Neuronal stem cell (in vitro differentiated cells): Measurements from ENCODE around the gene DRD3. TPM values are rescaled to one million over a fixed set of nuclear protein-coding genes. Genes with fewer than 3 reads are reported as not detected.
A peak's percentile ranks its signal among the peaks of the same experiment; 100 is the strongest.

ENCODE experiments used
- DNase-seq: peaks from one replicate; pipeline ENCODE4 v3.0.0-alpha.2; 2013; ENCODE audit warnings: low spot score
- H2AFZ ChIP-seq: one replicate; pipeline ENCODE4 v1.6.1; 2013; ENCODE audit warnings: mild to moderate bottlenecking, low read length, inconsistent platforms
- H2AK5ac ChIP-seq: 2 replicates; pipeline ENCODE4 v1.6.1; 2013; ENCODE audit warnings: low read depth, mild to moderate bottlenecking, inconsistent platforms, low read length, moderate library complexity, mixed read lengths
- H2BK120ac ChIP-seq: 2 replicates; pipeline ENCODE4 v1.6.1; 2013; ENCODE audit warnings: low read depth, mild to moderate bottlenecking, inconsistent platforms, low read length, moderate library complexity, mixed read lengths
- H2BK12ac ChIP-seq: one replicate; pipeline ENCODE4 v1.6.1; 2013; ENCODE audit warnings: low read length, inconsistent platforms
- H2BK15ac ChIP-seq: 2 replicates; pipeline ENCODE4 v1.6.1; 2013; ENCODE audit warnings: mild to moderate bottlenecking, low read length, inconsistent platforms, mixed read lengths
- H2BK5ac ChIP-seq: one replicate; pipeline ENCODE4 v1.6.1; 2013; ENCODE audit warnings: inconsistent platforms, mild to moderate bottlenecking, low read length, moderate library complexity
- H3K14ac ChIP-seq: one replicate; pipeline ENCODE4 v1.6.1; 2013; ENCODE audit warnings: low read length, inconsistent platforms
- H3K18ac ChIP-seq: 2 replicates; pipeline ENCODE4 v1.6.1; 2013; ENCODE audit warnings: low read length, inconsistent platforms
- H3K23ac ChIP-seq: 2 replicates; pipeline ENCODE4 v1.6.1; 2013; ENCODE audit warnings: low read depth, mild to moderate bottlenecking, mixed read lengths, low read length, inconsistent platforms; ENCODE audit not compliant: poor library complexity
- H3K27ac ChIP-seq: replicated peaks from 3 replicates; pipeline ENCODE4 v1.5.1; 2013; ENCODE audit warnings: low read length, inconsistent platforms
- H3K27me3 ChIP-seq, 3 experiments: 2 replicates each; pipeline ENCODE4 v1.6.1; 2013; ENCODE audit warnings: low read length in 3 of 3, mild to moderate bottlenecking in 2 of 3, inconsistent platforms in 1 of 3, low read depth in 1 of 3, mixed read lengths in 1 of 3, moderate library complexity in 1 of 3; ENCODE audit not compliant: control insufficient read depth in 3 of 3, insufficient read depth in 3 of 3
- H3K36me3 ChIP-seq, 2 donors: replicated peaks in 1 of 2; 2 replicates each; pipeline ENCODE4 v1.6.1; 2013; ENCODE audit warnings: low read length in 2 of 2; ENCODE audit not compliant: control insufficient read depth in 2 of 2, insufficient read depth in 2 of 2
- H3K4ac ChIP-seq: 2 replicates; pipeline ENCODE4 v1.6.1; 2013; ENCODE audit warnings: inconsistent platforms, mild to moderate bottlenecking, low read length, moderate library complexity
- H3K4me1 ChIP-seq, 2 donors: 1 replicate in 1 of 2; 2 replicates in 1 of 2; pipeline ENCODE4 v1.6.1; 2013; ENCODE audit warnings: low read length in 2 of 2, low read depth in 1 of 2; ENCODE audit not compliant: control insufficient read depth in 2 of 2, insufficient read depth in 1 of 2
- H3K4me2 ChIP-seq: one replicate; pipeline ENCODE4 v1.6.1; 2013; ENCODE audit warnings: mild to moderate bottlenecking, low read length, inconsistent platforms; ENCODE audit not compliant: insufficient read depth, poor library complexity, severe bottlenecking
- H3K4me3 ChIP-seq, 2 donors: 2 replicates each; pipeline ENCODE4 v1.5.1; 2013; ENCODE audit warnings: low read length in 2 of 2, mild to moderate bottlenecking in 2 of 2, inconsistent platforms in 1 of 2, moderate library complexity in 1 of 2
- H3K79me1 ChIP-seq: one replicate; pipeline ENCODE4 v1.6.1; 2013; ENCODE audit warnings: low read depth, mild to moderate bottlenecking, inconsistent platforms, low read length, moderate library complexity
- H3K9ac ChIP-seq: one replicate; pipeline ENCODE4 v1.6.1; 2013; ENCODE audit warnings: mild to moderate bottlenecking, low read depth, low read length, inconsistent platforms; ENCODE audit not compliant: poor library complexity
- H3K9me3 ChIP-seq, 2 donors: replicated peaks in 1 of 2; 2 replicates each; pipeline versions ENCODE3 to v1.6.1; 2013; ENCODE audit warnings: low read length in 2 of 2, mild to moderate bottlenecking in 2 of 2, inconsistent platforms in 1 of 2, low read depth in 1 of 2, mixed read lengths in 1 of 2, moderate library complexity in 1 of 2; ENCODE audit not compliant: control insufficient read depth in 2 of 2, insufficient read depth in 1 of 2
- H4K8ac ChIP-seq: one replicate; pipeline ENCODE4 v1.6.1; 2013; ENCODE audit warnings: low read depth, mild to moderate bottlenecking, inconsistent platforms, low read length, moderate library complexity
- H4K91ac ChIP-seq: one replicate; pipeline ENCODE4 v1.6.1; 2013; ENCODE audit warnings: low read length, low read depth, mild to moderate bottlenecking, inconsistent platforms; ENCODE audit not compliant: poor library complexity
- WGBS, 2 donors: extraction: QIAGEN DNeasy Blood & Tissue Kit; methylation state at CpG; one replicate each; pipeline ENCODE4 v1.1.7; 2013; ENCODE audit warnings: missing lambda C conversion rate in 2 of 2, mixed read lengths in 1 of 2; ENCODE audit not compliant: insufficient read length in 2 of 2, insufficient replicate concordance in 1 of 2; ENCODE audit errors: extremely low coverage in 2 of 2; 5-methylcytosine and 5-hydroxymethylcytosine counted together
- polyA plus RNA-seq, 2 experiments: library from polyadenylated mRNA; stranded (reverse); fragments of 200-250 nt; gene quantifications; one replicate each; pipeline ENCODE4 v1.2.3, GENCODE V29; 2013

Gene DRD3
- polyA plus RNA-seq (2013, experiment 1 of 2) = 0.03 TPM
- not detected for polyA plus RNA-seq (2013, experiment 2 of 2)

GRCh38 chr3:114178770-114179368 is at the start of gene DRD3:
Gene DRD3, minus strand, starts transcription at chr3:114179052. Its CDS starts 7,060 bp downstream, at chr3:114171992.
- Histone ChIP-seq H3K23ac (no peak within 1 kb of the TSS), H3K9ac (no peak within 1 kb of the TSS), H2BK15ac (no peak within 1 kb of the TSS), H3K4me1 (no peaks in the 10 kb centered on the region), H3K79me1 (no peaks in the 10 kb centered on the region), H2BK5ac (no peak within 1 kb of the TSS), H2BK12ac (no peak within 1 kb of the TSS), H3K18ac (no peak within 1 kb of the TSS), H2AK5ac (no peak within 1 kb of the TSS), H3K4me2 (no peak within 1 kb of the TSS), H2BK120ac (no peak within 1 kb of the TSS), H4K8ac (no peak within 1 kb of the TSS), H3K4me3 (no peak within 1 kb of the TSS), H3K9me3 (no peaks in the 10 kb centered on the region), H4K91ac (no peak within 1 kb of the TSS), H3K27me3 (no peaks in the 10 kb centered on the region), H2AFZ (no peak within 1 kb of the TSS), H3K4ac (no peak within 1 kb of the TSS), H3K14ac (no peak within 1 kb of the TSS), H3K27ac (no peak within 1 kb of the TSS), H3K36me3 (no peaks in the 10 kb centered on the region)
- DNase-seq = peak; percentile 73
- no CpG with 5 or more reads among the region's 7 CpGs for WGBS, 2 donors

GRCh38 chr3:114227076-114227475 is 48.2 kb upstream of the DRD3 start:
- H3K27ac ChIP-seq = no peak overlapping the region
- no peak overlapping the region for H3K14ac ChIP-seq
- no peak overlapping the region for H2BK12ac ChIP-seq
- H2AFZ ChIP-seq = no peak overlapping the region
- H3K27me3 ChIP-seq = no peaks in the 10 kb centered on the region
- no CpG with 5 or more reads among the region's 1 CpG for WGBS, 2 donors
- H3K79me1 ChIP-seq = no peaks in the 10 kb centered on the region
- no peak overlapping the region for H3K23ac ChIP-seq
- H3K18ac ChIP-seq = no peak overlapping the region
- H3K4me2 ChIP-seq = no peak overlapping the region
- H3K9ac ChIP-seq = no peak overlapping the region
- no peak for DNase-seq
- H4K8ac ChIP-seq = no peak overlapping the region
- H3K36me3 ChIP-seq = no peaks in the 10 kb centered on the region
- H4K91ac ChIP-seq = no peak overlapping the region
- H3K4me1 ChIP-seq = no peaks in the 10 kb centered on the region
- H3K9me3 ChIP-seq = peaks cover 8 to 9% of the 10 kb centered on the region in 2 donors
- H2AK5ac ChIP-seq = no peak overlapping the region
- no peak overlapping the region for H3K4ac ChIP-seq
- H2BK120ac ChIP-seq = no peak overlapping the region
- no peak overlapping the region for H2BK5ac ChIP-seq
- no peak overlapping the region for H2BK15ac ChIP-seq
- H3K4me3 ChIP-seq = no peak overlapping the region

- Histone ChIP-seq H2BK12ac (no peak overlapping the region), H3K27ac (no peak overlapping the region), H3K18ac (no peak overlapping the region), H2AFZ (no peak overlapping the region), H4K8ac (no peak overlapping the region), H3K4me3 (no peak overlapping the region), H4K91ac (no peak overlapping the region), H3K14ac (no peak overlapping the region), H3K9me3 (peaks cover 8 to 9% of the 10 kb centered on the region in 2 donors), H3K4me2 (no peak overlapping the region), H2BK15ac (no peak overlapping the region), H3K23ac (no peak overlapping the region), H2AK5ac (no peak overlapping the region), H3K27me3 (no peaks in the 10 kb centered on the region), H3K36me3 (no peaks in the 10 kb centered on the region), H3K4me1 (no peaks in the 10 kb centered on the region), H2BK120ac (no peak overlapping the region), H3K4ac (no peak overlapping the region), H3K79me1 (no peaks in the 10 kb centered on the region), H2BK5ac (no peak overlapping the region), H3K9ac (no peak overlapping the region)
- DNase-seq = no peak
- WGBS, 2 donors = no CpG with 5 or more reads among the region's 2 CpGs
Measured at GRCh38 chr3:114226313-114226712, 47.5 kb upstream of the DRD3 start.

- H2BK120ac ChIP-seq = no peak overlapping the region
- no peak overlapping the region for H2BK15ac ChIP-seq
- peaks cover 2 to 4% of the 10 kb centered on the region in 2 donors for H3K4me1 ChIP-seq
- H3K27ac ChIP-seq = no peak overlapping the region
- no peak overlapping the region for H3K14ac ChIP-seq
- no peak overlapping the region for H3K9ac ChIP-seq
- DNase-seq = no peak
- H3K27me3 ChIP-seq = no peaks in the 10 kb centered on the region
- no peak overlapping the region for H4K91ac ChIP-seq
- H3K79me1 ChIP-seq = no peaks in the 10 kb centered on the region
- no peak overlapping the region for H3K4me3 ChIP-seq
- no peaks in the 10 kb centered on the region for H3K36me3 ChIP-seq
- no peak overlapping the region for H2BK12ac ChIP-seq
- no peak overlapping the region for H4K8ac ChIP-seq
- H3K4me2 ChIP-seq = no peak overlapping the region
- H3K9me3 ChIP-seq = peaks cover 8 to 9% of the 10 kb centered on the region in 2 donors
- H2BK5ac ChIP-seq = no peak overlapping the region
- no CpG with 5 or more reads among the region's 3 CpGs for WGBS, 2 donors
- no peak overlapping the region for H2AK5ac ChIP-seq
- no peak overlapping the region for H2AFZ ChIP-seq
- no peak overlapping the region for H3K23ac ChIP-seq
- H3K4ac ChIP-seq = no peak overlapping the region
- no peak overlapping the region for H3K18ac ChIP-seq
Measured at GRCh38 chr3:114223143-114223542, 44.3 kb upstream of the DRD3 start.
